ENCODE data around the gene ADAMTS14. TPM values are rescaled to one million over a fixed set of nuclear protein-coding genes. Genes with fewer than 3 reads are reported as not detected.

The ADAMTS14 gene
- total RNA-seq, 2 experiments from 2014 or later = 0.03 TPM; not detected in 1

DNA sequence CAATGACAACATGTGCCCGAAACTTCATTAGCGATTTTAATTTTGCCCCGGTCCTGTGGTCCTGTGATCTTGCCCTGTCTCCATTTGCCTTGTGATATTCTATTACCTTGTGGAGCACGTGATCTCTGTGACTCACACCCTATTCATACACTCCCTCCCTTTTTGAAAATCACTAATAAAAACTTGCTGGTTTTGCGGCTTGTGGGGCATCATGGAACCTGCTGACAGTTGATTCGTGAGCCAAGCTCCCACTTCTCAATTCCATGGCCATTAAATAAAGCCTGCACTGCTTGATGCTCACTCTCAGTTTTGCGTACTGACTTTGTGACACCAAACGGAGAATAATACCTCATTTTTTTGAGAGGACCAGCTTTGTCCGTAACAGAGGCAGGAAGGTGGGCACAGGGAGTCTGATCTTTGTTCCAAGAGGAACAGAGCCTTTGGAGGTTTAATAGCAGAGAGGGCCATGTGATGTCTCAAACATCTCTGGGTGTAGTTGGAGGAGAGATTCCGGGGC is 3.8 kb upstream of the ADAMTS14 start:
- Histone ChIP-seq H4K20me1 (ENCODE audit: insufficient read depth, low read length) (no peaks in the 10 kb centered on the region), H3K9me2 (ENCODE audit: insufficient read depth, low read length) (no peaks in the 10 kb centered on the region), H2AFZ (ENCODE audit: low read length) (no peak overlapping the region), H3K79me2 (ENCODE audit: insufficient read depth, low read depth, low read length) (no peaks in the 10 kb centered on the region), H3K9me3 (ENCODE audit: low read length) (no peaks in the 10 kb centered on the region), H3K4me3 (ENCODE audit: low read depth, low read length, poor library complexity, severe bottlenecking) (no peak overlapping the region), H3K4me1 (ENCODE audit: insufficient read depth, low read length, poor library complexity, severe bottlenecking) (peaks cover 17% of the 10 kb centered on the region), H3K36me3 (ENCODE audit: insufficient read depth, low read length) (no peaks in the 10 kb centered on the region), H3K27ac (ENCODE audit: low read depth, low read length, poor library complexity, severe bottlenecking) (no peak overlapping the region), H3K4me2 (ENCODE audit: low read length) (no peak overlapping the region)
- DNase-seq (ENCODE audit: low spot score) = no peak
- CTCF ChIA-PET (ENCODE audit: unreplicated experiment) = no interaction called here
- TF ChIP-seq EZH2phosphoT487 (IDR thresholded peaks at IDR 0.05; ENCODE audit: borderline replicate concordance, low read depth, low read length) = no peak
- TF ChIP-seq, protein P1, sequence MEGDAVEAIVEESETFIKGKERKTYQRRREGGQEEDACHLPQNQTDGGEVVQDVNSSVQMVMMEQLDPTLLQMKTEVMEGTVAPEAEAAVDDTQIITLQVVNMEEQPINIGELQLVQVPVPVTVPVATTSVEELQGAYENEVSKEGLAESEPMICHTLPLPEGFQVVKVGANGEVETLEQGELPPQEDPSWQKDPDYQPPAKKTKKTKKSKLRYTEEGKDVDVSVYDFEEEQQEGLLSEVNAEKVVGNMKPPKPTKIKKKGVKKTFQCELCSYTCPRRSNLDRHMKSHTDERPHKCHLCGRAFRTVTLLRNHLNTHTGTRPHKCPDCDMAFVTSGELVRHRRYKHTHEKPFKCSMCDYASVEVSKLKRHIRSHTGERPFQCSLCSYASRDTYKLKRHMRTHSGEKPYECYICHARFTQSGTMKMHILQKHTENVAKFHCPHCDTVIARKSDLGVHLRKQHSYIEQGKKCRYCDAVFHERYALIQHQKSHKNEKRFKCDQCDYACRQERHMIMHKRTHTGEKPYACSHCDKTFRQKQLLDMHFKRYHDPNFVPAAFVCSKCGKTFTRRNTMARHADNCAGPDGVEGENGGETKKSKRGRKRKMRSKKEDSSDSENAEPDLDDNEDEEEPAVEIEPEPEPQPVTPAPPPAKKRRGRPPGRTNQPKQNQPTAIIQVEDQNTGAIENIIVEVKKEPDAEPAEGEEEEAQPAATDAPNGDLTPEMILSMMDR (conservative IDR thresholded peaks at IDR 0.05; ENCODE audit: low read length) = no peak
- intact Hi-C loops (cut with micrococcal nuclease; ENCODE audit: unreplicated experiment) = no loop called here
- no TSS peak for BruUV-seq (replicated peaks)
- POLR2A ChIA-PET = no interaction called here

DNA sequence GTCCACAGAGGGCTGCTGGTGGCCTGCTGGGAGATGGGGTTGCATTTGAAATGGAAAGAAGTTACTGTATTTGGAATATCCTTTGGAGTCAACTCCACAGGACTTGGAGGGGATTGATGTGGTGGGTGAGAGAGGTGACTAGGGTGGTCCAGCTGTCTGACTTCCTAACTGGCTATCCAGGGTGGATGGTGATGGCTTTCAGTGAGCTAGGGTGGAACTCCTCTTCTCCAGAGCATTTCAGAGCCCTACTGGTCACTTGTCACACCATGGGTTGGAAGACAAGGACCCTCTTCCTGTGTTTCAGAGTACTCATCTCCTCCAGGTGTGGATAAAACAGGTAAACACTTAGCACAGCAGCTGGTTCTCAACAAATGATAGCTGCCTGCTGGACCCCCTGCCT is 3.3 kb upstream of the ADAMTS14 start:
- no peak for TF ChIP-seq EZH2phosphoT487 (IDR thresholded peaks at IDR 0.05; ENCODE audit: borderline replicate concordance, low read depth, low read length)
- TF ChIP-seq, protein P1 (conservative IDR thresholded peaks at IDR 0.05; ENCODE audit: low read length) = no peak
- POLR2A ChIA-PET = no interaction called here
- DNase-seq (ENCODE audit: low spot score) = no peak
- no peak overlapping the region for H3K4me2 ChIP-seq (ENCODE audit: low read length)
- CTCF ChIA-PET (ENCODE audit: unreplicated experiment) = no interaction called here
- H3K79me2 ChIP-seq (ENCODE audit: insufficient read depth, low read depth, low read length) = no peaks in the 10 kb centered on the region
- intact Hi-C loops (cut with micrococcal nuclease; ENCODE audit: unreplicated experiment) = no loop called here
- no peak overlapping the region for H3K27ac ChIP-seq (ENCODE audit: low read depth, low read length, poor library complexity, severe bottlenecking)
- no peaks in the 10 kb centered on the region for H3K9me2 ChIP-seq (ENCODE audit: insufficient read depth, low read length)
- no TSS peak for BruUV-seq (replicated peaks)
- H4K20me1 ChIP-seq (ENCODE audit: insufficient read depth, low read length) = no peaks in the 10 kb centered on the region
- no peak overlapping the region for H3K4me3 ChIP-seq (ENCODE audit: low read depth, low read length, poor library complexity, severe bottlenecking)
- H2AFZ ChIP-seq (ENCODE audit: low read length) = no peak overlapping the region
- H3K4me1 ChIP-seq (ENCODE audit: insufficient read depth, low read length, poor library complexity, severe bottlenecking) = peaks cover 17% of the 10 kb centered on the region
- no peaks in the 10 kb centered on the region for H3K9me3 ChIP-seq (ENCODE audit: low read length)
- no peaks in the 10 kb centered on the region for H3K36me3 ChIP-seq (ENCODE audit: insufficient read depth, low read length)

DNA sequence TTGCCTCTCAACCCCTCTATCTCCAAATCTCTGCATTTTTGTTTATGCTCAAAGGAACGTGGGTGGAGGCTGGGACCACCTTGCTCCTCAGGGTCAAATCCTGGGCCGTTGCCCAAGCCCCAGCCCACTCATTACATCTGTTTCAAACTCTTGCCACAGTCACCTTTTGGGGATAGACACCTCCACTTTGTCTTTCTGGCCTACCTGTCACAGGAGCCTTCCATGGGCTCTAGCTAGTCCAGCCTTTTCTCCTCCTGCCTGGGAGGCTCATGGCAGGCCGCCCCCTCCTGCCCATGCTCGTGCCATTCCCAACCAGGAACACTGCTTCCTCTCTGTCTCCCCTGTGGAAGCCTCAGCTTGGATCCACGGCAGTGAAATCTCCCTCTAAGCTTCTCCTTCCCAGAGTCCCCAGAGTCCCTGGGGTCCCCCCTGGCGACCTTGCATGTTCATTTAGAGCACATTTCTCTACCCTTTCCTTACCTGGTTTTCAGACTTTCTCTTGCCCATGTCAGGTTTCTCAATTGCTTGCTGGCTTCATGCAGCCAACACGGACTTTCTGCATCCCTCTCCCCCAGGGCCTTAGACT is 2.5 kb upstream of the ADAMTS14 start:
- no peak overlapping the region for H2AFZ ChIP-seq (ENCODE audit: low read length)
- no peak overlapping the region for H3K4me2 ChIP-seq (ENCODE audit: low read length)
- ChIA-PET CTCF (ENCODE audit: unreplicated experiment) (no interaction called here), POLR2A (no interaction called here)
- no peaks in the 10 kb centered on the region for H4K20me1 ChIP-seq (ENCODE audit: insufficient read depth, low read length)
- no peak overlapping the region for H3K4me3 ChIP-seq (ENCODE audit: low read depth, low read length, poor library complexity, severe bottlenecking)
- peaks cover 11% of the 10 kb centered on the region for H3K4me1 ChIP-seq (ENCODE audit: insufficient read depth, low read length, poor library complexity, severe bottlenecking)
- BruUV-seq (replicated peaks) = no TSS peak
- TF ChIP-seq EZH2phosphoT487 (IDR thresholded peaks at IDR 0.05; ENCODE audit: borderline replicate concordance, low read depth, low read length) = no peak
- TF ChIP-seq, protein P1 (conservative IDR thresholded peaks at IDR 0.05; ENCODE audit: low read length) = no peak
- H3K27ac ChIP-seq (ENCODE audit: low read depth, low read length, poor library complexity, severe bottlenecking) = no peak overlapping the region
- DNase-seq (ENCODE audit: low spot score) = no peak
- no peaks in the 10 kb centered on the region for H3K9me2 ChIP-seq (ENCODE audit: insufficient read depth, low read length)
- intact Hi-C loops (cut with micrococcal nuclease; ENCODE audit: unreplicated experiment) = no loop called here
- H3K9me3 ChIP-seq (ENCODE audit: low read length) = no peaks in the 10 kb centered on the region
- H3K79me2 ChIP-seq (ENCODE audit: insufficient read depth, low read depth, low read length) = no peaks in the 10 kb centered on the region
- no peaks in the 10 kb centered on the region for H3K36me3 ChIP-seq (ENCODE audit: insufficient read depth, low read length)

Measured in OCI-LY7 (cell line).